Effector CD8-positive, alpha-beta T cell (primary cell): ENCODE results near the gene PDZK1IP1.
"Not testable (repeated sequence)": the region's sequence is repeated elsewhere in the genome, so short reads cannot be mapped to it uniquely, and the experiment has no call there.

Experiments
- DNase-seq: peaks from one replicate; lab custom pipeline; 2025; lab: John Stamatoyannopoulos, UW

The PDZK1IP1 gene

GRCh38 chr1:47223921-47224675, 34.3 kb upstream of the PDZK1IP1 start:
- DNase-seq = no peak

GRCh38 chr1:47223174-47223920, 33.5 kb upstream of the PDZK1IP1 start:
- DNase-seq = no peak

- no peak for DNase-seq
Measured at GRCh38 chr1:47222476-47222875, 32.6 kb upstream of the PDZK1IP1 start.

GRCh38 chr1:47219590-47220220, 29.9 kb upstream of the PDZK1IP1 start:
- DNase-seq = no peak

GRCh38 chr1:47219001-47219400, 29.2 kb upstream of the PDZK1IP1 start:
- DNase-seq = no peak

- no peak for DNase-seq
Measured at GRCh38 chr1:47216278-47217059, 26.6 kb upstream of the PDZK1IP1 start.

GRCh38 chr1:47215713-47216112, 25.9 kb upstream of the PDZK1IP1 start:
- DNase-seq = no peak

GRCh38 chr1:47214549-47214948, 24.7 kb upstream of the PDZK1IP1 start:
- DNase-seq = no peak

- DNase-seq = no peak
Measured at GRCh38 chr1:47213230-47213963, 23.6 kb upstream of the PDZK1IP1 start.

- no peak for DNase-seq
Measured at GRCh38 chr1:47212636-47213229, 22.9 kb upstream of the PDZK1IP1 start.

- no peak for DNase-seq
Measured at GRCh38 chr1:47211796-47212269, 22.0 kb upstream of the PDZK1IP1 start.

- DNase-seq = no peak
Measured at GRCh38 chr1:47210666-47211065, 20.8 kb upstream of the PDZK1IP1 start.

GRCh38 chr1:47209725-47210325, 20.0 kb upstream of the PDZK1IP1 start:
- no peak for DNase-seq

GRCh38 chr1:47209091-47209490, 19.3 kb upstream of the PDZK1IP1 start:
- no peak for DNase-seq

- no peak for DNase-seq
Measured at GRCh38 chr1:47208374-47208850, 18.6 kb upstream of the PDZK1IP1 start.

- no peak for DNase-seq
Measured at GRCh38 chr1:47207803-47208373, 18.1 kb upstream of the PDZK1IP1 start.

- no peak for DNase-seq
Measured at GRCh38 chr1:47205918-47206317, 16.1 kb upstream of the PDZK1IP1 start.

GRCh38 chr1:47203504-47203903, 13.7 kb upstream of the PDZK1IP1 start:
- not testable (repeated sequence) for DNase-seq

GRCh38 chr1:47201179-47201578, 11.3 kb upstream of the PDZK1IP1 start:
- no peak for DNase-seq

GRCh38 chr1:47198214-47198613, 8.4 kb upstream of the PDZK1IP1 start:
- DNase-seq = no peak
